HG02973 (cell line): Measurements from ENCODE around the gene SNED1.

ENCODE experiments used
- ATAC-seq: cut with Tn5 transposase; IDR thresholded peaks from one replicate; pipeline ENCODE4 v1.9.1; 2021; ENCODE audit warnings: moderate library complexity; ENCODE audit not compliant: unreplicated experiment

Gene SNED1

DNA sequence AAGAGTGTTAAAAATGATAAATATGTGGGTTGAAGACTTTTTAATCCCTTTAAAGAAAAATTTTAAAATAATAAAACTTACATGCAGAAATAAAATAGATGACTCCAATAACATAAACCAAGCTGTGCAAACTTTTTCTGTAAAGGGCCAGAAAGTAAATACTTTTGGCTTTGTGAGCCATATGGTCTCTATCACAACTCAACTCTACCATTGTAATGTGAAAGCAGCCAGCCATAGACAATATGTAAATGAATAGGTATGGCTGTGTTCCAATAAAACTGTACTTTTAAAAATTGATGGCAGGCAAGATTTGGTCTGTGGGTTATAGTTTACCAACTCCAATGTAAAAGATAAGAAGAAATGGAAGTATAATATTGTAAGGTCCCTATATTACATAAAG, 45.2 kb downstream of the SNED1 start:
- no peak for ATAC-seq

DNA sequence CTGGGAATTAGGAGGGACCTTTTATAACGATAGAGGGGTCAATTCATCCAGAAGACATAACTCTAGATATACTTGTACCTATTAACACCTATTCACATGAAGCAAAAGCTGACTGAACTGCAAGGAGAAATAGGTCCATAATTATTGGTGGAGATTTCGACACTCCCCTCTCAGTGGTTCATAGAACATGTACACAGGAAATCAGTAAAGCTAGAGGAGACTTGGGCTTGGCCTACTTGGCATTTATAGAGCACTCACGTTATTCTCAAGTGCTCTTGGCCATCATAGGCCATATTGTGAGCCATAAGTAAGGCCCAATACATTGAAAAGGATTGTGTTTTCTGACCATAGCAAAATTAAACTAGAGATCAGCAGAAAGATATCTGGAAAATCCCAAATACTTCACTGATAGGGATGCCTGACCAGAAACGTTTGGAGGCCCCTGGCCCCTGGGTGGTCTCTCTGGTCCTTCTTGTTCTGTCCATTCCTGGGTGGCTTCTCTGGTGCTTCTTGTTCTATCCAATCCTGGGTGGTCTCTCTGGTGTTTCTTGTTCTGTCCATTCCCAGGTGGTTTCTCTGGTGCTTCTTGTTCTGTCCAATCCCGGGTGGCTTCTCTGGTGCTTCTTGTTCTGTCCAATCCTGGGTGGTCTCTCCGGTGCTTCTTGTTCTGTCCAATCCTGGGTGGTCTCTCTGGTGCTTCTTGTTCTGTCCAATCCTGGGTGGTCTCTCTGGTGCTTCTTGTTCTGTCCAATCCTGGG, 49.0 kb downstream of the SNED1 start:
- ATAC-seq: no peak

DNA sequence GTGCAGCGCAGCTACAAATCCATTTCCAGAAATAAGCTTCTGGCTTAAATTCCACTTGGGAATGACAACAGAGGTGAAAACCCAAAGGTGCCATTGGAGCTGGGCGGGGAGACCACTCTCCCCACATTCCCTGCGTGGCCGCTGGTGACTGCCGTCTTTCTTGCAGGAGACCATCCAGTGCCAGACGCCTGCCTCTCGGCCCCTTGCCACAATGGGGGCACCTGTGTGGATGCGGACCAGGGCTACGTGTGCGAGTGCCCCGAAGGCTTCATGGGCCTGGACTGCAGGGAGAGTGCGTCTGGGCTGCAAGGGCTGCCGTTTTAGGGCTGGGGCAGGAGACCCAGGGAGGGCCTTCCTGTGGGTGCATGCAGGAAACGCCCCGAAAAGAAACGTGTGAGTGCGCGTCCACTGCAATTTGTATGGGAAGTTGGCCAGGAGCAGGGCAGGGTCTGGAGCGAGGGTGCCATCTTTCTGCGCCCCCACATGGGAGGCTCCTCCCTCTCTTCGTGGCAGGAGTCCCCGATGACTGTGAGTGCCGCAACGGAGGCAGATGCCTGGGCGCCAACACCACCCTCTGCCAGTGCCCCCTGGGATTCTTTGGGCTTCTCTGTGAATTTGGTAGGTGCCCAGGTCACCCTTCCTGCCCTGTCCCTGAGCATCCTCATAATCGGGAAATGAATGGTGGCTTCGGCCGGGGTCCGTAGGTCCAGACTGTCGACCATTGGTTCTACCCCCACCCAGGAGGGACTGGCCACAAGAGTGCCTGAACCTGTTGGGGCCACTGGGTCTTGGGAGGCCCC, 49.9 kb downstream of the SNED1 start:
- no peak for ATAC-seq

DNA sequence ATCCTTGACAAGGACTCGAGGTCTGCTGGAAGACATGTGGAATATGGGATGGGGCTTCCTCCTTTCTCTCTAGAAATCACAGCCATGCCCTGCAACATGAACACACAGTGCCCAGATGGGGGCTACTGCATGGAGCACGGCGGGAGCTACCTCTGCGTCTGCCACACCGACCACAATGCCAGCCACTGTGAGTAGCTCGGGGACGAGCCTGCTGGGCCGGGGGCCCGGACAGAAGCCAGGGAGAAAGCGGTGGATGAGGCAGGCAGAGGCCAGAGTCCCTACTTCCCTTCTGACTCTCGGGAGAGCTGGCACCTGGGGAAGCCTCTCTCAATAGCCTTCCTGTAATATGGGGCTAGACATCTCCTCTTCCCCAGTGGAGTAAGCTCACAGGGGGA, 50.5 kb downstream of the SNED1 start:
- no peak for ATAC-seq

DNA sequence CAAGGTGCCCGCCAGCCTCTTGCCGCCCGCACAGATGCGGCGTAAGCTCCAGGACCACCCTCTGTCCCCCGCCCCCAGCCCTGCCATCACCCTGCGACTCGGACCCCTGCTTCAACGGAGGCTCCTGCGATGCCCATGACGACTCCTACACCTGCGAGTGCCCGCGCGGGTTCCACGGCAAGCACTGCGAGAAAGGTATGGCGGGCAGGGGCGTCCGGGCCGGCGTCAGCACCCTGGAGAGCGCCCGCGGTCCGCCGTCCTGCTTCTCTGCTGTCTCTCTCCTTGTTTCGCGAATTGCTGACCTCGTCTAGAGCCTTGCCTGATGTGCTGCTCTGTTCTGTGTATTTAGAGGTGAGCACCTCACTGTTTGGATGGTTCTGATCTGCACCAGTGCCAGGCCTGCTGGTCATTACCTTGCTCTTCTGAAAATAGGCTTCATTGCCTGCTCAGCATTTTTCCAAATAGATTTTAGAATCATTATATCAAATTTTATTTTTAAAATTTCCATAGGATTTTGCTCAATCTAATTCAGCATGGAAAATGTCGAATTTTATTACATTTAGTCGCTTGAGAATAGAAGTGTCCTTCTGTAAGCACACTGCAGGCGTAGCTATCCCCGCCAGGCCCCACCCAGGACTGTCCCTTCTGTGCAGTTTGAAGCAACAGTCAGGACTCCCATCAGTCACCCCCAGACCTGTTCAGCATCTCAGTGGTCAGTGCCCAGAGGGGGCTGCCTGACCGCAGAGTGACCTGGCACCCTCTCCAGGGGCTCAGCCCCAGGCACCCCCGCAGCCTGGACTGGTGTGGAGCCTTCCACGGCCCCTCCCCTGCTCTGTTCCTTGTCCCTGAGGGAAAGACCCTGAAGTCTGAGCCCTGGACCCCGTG, 51.6 kb downstream of the SNED1 start:
- ATAC-seq: no peak

DNA sequence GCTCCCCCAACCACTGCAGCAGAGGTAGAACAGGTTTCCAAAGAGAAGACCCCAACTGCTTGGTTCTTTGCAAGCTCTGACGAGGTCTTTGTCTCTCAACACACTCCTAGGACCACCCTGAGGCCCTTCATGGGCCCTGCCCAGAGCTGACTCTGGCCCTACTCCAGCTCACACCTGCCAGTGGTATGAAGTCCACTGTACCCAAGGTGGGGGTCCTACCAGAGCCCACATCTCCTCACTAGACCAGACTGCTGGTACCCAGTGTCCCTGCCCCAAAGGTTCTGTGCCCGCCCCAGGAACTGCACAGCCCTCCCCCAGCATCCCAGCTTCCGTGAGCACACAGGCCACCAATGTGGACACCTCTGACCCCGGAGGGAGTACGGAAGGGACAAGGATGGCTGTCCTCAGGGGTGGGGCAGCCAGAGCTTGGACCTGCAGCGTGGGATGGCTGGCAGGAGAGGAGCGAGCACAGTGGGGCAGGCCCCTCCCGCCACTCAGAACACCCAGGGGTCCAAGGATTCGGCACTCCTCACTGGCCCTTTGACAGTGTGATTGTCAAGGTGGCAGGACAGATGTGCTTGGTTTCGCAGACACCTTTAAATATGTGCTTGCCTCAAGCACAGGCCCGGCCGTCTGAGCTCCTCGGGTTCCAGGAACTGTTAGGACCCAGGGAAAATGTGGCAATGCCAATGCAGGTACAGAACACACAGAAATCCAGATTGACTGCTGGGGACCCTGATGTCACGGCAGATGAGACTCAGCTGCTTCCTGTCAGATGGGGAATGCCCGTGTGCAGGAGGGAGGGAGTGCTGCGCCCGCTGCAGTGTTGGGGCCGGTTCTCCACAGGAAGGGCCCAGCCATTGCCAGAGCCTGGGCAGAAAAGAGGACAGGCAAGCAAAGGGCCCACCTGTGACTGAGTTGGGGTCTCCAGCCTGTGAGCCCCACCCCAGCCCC, 52.5 kb downstream of the SNED1 start:
- no peak for ATAC-seq

DNA sequence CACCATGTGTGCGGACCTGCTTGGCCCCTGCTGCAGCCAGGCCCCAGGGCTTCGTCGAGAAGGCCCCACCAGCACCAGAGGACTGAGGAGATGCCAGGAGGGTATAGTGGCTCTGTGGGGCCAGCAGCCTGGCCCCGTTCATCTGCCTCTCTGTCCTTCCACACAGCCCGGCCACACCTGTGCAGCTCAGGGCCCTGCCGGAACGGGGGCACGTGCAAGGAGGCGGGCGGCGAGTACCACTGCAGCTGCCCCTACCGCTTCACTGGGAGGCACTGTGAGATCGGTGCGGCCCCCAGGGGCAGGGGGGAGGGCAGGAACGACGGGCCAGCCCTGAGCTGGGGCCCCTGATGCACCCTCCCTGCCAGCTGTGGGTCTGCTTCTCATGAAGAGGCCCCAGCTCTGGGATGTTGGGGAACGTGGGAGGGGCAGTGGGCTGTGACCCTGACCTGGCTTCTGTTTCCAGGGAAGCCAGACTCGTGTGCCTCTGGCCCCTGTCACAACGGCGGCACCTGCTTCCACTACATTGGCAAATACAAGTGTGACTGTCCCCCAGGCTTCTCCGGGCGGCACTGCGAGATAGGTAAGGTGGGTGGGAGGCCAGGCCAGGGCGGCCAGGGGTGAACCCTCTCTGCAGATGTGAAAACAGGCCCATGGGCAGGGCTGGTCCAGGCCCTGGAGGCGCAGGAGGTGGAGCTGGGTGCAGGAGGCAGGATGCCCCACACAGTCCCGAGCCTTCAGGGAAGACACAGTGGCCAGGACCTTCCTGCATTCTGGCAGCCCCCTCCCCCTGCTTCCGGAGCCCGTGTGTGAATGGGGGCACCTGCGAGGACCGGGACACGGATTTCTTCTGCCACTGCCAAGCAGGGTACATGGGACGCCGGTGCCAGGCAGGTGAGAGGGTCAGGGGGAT, 53.4 kb downstream of the SNED1 start:
- ATAC-seq: no peak

DNA sequence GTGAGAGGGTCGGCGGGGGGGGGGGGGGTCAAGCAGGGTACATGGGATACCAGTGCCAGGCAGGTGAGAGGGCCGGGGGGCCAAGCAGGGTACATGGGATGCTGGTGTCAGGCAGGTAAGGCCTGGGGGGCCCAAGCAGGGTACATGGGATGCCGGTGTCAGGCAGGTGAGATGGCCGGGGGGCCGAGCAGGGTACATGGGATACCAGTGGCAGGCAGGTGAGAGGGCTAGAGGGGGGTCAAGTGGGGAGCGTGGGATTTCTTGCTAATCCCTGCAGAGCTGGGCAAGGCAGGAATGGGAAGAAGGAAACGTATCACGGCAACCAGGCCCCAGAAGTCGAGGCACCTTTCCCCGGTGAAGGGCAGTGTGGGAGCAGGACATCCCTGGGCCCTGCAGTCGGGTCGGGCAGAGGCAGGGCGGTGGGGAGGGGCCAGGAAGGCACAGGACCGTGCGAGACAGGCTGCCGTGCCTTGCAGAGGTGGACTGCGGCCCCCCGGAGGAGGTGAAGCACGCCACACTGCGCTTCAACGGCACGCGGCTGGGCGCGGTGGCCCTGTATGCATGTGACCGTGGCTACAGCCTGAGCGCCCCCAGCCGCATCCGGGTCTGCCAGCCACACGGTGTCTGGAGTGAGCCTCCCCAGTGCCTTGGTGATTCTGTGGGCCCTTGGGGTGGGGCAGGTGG, 54.4 kb downstream of the SNED1 start:
- no peak for ATAC-seq

DNA sequence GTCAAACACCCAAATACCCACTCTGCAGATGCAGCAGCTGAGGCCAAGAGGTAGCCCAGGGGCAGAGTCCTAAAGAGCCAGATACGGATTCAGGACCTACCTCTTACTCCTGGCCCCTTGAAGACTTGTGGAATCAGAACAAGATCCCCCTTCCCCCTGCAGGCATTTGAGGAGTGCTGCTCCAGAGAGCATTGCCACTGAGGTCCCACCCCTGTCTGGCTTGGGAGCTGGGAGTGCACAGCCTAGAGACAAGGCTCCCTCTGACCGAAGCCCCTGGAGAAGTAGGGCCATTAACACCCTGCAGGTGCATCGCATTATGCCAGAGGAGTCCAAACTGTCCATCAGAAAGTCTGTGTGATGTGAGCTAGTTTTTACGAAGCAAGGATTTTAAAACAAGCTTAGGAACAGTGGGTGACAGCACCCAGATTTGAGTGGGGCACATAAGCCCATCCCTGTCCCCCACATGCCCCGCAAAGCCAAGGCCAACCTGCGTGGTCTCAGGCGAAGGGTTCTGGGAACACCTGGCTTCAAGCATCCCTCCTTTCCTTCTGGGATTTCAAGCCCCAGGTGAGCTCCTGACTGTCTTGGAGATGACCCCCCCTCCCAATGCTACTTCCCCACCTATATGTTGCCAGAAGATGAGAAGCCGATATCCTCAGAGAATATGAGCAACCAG, 55.3 kb downstream of the SNED1 start:
- ATAC-seq: no peak

DNA sequence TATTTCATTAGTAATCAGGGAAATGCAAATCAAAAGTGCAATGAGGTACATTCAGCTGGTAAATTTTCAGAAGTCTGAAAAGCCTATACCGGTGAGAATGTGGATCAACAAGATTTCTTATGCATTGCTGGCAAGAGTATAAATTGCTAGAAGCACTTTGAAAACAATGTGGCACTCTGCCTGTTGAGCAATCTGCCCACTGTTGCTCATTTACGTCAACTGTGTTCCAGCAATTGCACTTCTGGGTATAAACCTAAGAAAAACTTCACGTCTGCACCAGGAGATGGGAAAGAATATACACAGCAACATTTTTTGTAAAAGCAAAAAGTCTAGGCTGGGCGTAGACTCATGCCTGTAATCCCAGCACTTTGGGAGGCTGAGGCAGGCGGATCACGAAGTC, 62.9 kb downstream of the SNED1 start:
- ATAC-seq: no peak

DNA sequence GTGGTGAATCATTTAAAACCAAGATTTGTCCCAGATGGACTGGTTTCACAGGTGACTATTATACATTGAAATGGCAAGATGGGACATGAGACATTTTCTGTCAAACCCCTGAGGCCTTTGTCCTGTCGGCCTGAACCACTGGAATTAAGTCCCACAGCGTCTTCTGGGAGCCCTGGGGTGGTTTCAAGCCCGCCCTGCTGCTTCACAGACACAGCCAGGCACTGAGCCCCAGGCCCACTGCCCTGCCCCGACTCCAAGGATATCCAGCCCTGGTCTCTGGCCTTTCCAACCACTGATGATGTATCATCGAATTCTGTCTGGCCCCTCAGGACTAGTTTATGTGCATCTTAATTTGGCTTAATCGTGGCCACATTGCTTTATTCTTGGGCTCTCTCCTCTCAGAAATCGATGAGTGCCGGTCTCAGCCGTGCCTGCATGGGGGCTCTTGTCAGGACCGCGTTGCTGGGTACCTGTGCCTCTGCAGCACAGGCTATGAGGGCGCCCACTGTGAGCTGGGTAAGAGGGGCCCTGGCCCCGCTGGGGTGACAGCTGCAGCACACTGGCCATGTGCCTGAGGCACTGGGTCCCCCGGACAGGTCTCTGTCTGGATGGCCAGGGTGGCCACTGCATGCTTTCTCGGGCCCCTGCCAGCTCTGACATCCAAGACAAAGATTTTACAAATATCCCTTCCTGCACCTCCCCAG, 64.1 kb downstream of the SNED1 start:
- no peak for ATAC-seq

DNA sequence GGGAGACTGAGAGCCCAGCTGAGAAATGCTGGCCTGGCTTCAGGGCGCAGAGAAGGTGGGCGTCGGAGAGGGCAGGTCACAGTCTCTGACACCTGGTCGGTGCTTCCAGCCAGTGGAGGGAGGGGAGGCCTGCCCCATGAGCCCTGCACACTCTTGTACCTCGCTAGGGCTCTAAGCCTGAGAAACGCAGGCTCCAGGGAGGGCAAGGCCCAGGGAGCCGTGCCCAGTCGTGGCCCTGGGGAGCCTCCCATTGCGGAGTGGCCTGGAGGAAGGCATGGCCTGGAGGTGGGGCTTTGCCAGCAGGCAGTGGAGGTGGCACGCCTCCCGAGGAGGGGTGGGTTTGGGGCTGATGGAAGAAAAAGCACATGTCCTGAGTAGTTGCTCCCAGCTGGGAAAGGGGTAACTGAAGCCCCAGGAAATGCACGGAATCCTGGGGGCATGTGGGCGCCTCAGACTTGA, 64.7 kb downstream of the SNED1 start:
- ATAC-seq: no peak

DNA sequence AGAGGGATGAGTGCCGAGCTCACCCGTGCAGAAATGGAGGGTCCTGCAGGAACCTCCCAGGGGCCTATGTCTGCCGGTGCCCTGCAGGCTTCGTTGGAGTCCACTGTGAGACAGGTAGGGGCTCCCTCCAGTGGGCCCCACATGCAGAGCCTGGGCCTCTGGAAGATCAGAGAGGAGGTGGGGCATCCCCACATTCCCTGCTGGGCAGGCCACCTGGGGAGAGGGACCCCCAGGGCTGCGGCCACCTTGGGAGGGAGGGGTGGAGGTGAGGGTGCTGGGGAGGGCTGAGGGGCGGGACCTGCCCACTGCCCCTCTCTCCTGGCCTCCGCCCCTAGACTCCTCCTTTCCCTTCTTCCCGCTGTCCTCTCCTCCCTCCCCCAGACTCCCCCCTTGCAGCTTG, 65.2 kb downstream of the SNED1 start:
- no peak for ATAC-seq

DNA sequence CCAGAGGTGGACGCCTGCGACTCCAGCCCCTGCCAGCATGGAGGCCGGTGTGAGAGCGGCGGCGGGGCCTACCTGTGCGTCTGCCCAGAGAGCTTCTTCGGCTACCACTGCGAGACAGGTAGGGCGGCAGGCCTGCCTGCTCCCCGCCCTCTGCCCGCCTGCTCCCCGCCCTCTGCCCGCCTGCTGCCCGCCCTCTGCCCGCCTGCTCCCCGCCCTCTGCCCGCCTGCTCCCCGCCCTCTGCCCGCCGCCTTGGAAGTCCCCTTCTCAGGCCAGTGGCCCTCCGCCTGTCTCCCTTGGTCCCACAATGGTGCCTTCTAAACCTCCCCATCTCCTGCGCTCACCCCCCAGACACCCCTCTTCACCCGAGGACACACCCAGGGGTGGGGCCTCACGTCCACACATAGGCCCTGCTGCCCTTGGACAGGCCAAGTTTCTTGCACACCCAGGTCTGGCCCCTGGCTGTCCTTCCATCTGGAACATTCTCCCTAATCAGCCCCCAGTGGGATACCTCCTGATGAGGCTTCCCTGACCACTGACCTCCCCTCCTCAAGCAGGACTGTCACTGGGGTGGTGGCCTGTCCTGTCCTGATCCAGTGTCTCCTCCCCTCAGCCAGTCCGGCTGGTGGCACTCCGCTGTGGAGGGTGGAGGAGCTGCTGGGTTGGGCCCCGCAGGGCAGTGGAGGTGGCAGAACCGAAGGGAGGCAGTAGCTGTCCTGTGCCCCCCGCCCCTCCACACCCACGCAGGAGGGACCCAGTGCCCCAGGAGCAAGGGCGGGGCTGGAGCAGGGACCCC, 65.8 kb downstream of the SNED1 start:
- ATAC-seq: no peak

DNA sequence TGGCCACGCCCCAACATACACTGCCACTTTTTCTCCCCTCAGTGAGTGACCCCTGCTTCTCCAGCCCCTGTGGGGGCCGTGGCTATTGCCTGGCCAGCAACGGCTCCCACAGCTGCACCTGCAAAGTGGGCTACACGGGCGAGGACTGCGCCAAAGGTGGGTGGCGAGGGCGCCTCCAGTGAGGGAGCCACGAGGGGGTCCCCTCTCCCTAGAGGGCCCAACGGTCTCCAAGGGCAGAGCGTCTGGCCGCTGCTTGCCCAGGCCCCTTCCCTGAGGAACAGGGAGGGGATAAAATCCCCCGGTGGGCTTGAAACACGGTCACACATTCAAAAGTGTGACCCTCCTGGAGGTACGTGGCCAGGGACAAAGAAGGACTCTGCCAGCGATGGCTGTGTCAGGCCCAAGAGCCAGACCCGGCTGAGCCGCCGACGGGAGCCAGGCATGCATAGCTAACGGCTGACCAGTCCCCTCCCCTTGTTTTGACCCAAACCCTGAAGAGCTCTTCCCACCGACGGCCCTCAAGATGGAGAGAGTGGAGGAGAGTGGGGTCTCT, 66.5 kb downstream of the SNED1 start:
- no peak for ATAC-seq

DNA sequence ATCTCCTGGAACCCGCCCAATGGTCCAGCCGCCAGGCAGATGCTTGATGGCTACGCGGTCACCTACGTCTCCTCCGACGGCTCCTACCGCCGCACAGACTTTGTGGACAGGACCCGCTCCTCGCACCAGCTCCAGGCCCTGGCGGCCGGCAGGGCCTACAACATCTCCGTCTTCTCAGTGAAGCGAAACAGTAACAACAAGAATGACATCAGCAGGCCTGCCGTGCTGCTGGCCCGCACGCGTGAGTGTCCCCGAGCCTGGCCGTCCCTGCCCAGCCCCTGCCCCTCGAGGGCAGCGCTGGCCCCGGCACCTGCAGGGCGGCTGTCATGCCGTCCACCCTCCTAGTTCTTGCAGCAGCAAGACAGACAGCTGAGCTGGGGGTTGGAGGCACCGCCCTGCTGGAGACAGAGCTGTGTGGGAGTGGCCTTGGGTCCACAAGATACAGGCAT, 67.0 kb downstream of the SNED1 start:
- no peak for ATAC-seq
